ENCODE data around the gene TRIM28.
A peak's percentile ranks its signal among the peaks of the same experiment; 100 is the strongest.

The TRIM28 gene

DNA sequence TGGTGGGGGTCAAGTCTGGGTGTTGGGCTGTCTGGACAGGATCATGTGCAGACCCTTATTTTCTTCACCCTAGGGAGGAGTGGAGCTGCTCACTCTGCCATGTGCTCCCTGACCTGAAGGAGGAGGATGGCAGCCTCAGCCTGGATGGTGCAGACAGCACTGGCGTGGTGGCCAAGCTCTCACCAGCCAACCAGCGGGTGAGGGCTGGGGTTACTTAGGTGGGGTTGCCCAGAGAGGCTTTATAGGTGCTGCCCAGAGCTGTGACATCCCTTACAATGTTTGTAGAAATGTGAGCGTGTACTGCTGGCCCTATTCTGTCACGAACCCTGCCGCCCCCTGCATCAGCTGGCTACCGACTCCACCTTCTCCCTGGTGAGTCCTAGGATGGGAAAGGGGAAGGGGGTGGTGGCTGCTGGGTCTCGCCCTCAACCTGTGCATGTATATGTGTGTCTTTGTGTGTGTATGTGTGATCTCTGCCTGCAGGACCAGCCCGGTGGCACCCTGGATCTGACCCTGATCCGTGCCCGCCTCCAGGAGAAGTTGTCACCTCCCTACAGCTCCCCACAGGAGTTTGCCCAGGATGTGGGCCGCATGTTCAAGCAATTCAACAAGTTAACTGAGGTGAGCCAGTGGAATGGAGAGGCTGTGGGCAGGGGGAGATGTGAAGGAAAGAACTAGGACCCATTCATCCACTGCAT, 5.9 kb downstream of the TRIM28 start:
- no peak for DNase-seq (ENCODE audit: low spot score)

DNA sequence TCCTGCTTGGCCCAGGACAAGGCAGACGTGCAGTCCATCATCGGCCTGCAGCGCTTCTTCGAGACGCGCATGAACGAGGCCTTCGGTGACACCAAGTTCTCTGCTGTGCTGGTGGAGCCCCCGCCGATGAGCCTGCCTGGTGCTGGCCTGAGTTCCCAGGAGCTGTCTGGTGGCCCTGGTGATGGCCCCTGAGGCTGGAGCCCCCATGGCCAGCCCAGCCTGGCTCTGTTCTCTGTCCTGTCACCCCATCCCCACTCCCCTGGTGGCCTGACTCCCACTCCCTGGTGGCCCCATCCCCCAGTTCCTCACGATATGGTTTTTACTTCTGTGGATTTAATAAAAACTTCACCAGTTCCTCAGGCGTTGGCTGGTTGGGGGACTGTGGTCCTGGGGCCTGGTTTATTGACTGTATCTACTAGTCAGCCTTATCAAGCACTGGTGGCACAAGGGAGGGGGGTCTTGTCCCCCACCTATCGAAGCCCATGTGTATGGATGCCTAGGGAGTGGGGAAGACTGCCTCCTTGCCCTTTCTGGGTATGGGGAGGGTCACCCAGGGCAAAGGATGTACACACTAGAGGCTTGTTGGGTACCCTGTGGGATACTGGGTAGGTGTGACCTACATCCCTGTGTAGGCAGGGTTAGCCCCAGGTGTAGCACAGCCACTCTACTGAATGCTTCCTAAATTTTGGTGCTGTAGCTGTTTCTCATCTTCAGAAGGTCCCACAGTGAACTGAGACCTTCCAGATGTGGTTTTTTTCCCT, 6.7 kb downstream of the TRIM28 start:
- no peak for DNase-seq (ENCODE audit: low spot score)

- DNase-seq (ENCODE audit: low spot score): no peak
These were observed 7.2 kb downstream of the TRIM28 start for GRCh38 chr19:58551123-58551497.

- no peak for DNase-seq (ENCODE audit: low spot score)
These were observed 8.0 kb downstream of the TRIM28 start for GRCh38 chr19:58551577-58552471.

DNA sequence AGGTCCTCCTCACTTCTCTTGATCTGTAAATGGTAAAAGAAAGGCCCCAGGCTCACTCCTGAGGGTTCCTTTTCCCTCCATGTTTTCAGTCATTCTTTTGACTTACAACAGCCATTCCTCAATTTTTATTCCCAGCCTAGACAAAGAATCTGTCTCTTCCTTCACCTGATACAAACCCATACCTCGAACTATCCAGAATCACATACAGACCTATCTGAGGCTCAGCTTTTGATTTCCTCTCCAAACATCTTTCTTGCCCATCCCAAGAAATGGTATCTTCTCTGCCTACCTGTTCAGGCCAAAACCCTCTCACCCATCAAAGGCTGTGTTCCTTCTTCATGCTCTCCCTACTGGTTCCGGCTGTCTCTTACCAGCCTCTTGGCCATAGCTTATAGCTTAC, 8.8 kb downstream of the TRIM28 start:
- no peak for DNase-seq (ENCODE audit: low spot score)

- DNase-seq (ENCODE audit: low spot score): no peak
These were observed 10.1 kb downstream of the TRIM28 start for GRCh38 chr19:58553799-58554493.

DNA sequence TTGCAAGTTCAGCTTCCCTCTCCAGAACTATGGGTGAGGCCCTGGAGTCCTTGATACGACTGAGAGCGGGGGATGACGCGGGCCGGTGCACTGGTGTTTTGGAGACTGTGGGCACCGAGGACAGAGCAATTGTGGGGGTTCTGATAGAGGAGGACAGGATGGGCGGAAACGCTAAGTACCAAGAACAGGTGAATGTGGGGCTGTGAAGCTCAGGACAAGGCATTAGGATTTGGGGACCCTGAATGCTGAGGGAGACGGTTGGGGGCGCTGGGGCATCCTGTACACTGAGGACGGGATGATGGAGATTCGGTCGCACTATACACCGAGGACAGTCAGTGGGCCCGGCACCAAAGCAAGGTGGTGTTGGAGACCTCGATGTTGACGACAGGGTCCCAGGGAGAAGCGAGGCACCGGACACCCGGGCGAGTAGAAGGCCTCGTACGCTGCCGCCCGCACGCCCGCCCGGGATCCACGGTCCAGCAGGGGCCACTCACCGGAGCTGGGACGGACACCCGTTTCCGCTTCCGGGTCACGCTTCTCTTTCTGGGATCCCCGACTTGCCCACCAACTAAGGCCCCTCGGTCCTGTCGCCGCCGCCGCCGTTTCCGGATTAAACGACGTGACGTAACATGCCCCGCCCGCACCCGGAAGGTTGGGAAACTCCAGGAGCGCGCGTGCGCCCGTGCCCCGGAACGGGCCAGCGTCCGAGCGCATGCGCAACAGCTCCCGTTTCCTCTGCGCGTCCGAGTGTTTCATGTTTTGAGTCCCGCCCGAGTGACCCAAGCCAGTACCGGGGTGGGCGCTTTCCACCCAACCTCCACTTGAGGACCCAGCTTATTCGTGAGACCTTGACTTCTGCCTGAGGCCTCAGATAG, 10.9 kb downstream of the TRIM28 start, which contains the start of gene CHMP2A:
Gene CHMP2A, minus strand, starts transcription at position 612 of the 875 bp plus-strand sequence. CDS start 893 bp downstream, outside the sequence.
- DNase-seq (ENCODE audit: low spot score): peak; percentile 97

GRCh38 chr19:58555369-58555885, 11.6 kb downstream of the TRIM28 start:
- DNase-seq (ENCODE audit: low spot score): no peak

GRCh38 chr19:58555920-58556621, 12.2 kb downstream of the TRIM28 start:
- DNase-seq (ENCODE audit: low spot score): no peak

DNA sequence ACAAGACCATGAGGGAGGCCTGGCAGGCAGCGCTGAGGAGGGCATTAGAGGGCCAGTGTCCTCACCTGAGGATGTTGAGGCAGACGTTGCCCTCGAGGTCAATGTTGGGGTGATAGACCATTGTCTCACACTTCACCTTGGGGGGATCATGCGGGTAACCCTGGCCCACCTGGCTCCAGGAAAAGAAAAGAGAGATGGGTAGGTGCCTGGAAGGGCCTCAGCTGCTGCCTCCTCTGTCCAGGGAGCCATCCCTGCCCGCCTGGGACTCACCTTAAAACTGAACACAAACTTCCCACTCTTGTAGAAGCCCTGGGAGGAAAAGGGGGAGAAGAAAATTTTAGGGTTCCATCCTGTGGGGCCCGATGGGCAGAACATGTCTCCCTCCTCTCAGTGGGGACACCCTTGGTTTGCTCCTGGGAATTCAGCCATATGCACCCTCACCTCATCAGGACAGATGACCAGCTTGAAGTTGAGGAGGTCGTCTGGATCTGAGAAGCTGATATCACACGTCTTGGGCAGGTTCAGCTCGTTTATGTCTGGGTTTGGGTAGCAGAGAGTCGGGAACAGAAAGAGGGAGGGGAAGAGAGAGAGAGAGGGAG, 12.9 kb downstream of the TRIM28 start:
- DNase-seq (ENCODE audit: low spot score): no peak

DNA sequence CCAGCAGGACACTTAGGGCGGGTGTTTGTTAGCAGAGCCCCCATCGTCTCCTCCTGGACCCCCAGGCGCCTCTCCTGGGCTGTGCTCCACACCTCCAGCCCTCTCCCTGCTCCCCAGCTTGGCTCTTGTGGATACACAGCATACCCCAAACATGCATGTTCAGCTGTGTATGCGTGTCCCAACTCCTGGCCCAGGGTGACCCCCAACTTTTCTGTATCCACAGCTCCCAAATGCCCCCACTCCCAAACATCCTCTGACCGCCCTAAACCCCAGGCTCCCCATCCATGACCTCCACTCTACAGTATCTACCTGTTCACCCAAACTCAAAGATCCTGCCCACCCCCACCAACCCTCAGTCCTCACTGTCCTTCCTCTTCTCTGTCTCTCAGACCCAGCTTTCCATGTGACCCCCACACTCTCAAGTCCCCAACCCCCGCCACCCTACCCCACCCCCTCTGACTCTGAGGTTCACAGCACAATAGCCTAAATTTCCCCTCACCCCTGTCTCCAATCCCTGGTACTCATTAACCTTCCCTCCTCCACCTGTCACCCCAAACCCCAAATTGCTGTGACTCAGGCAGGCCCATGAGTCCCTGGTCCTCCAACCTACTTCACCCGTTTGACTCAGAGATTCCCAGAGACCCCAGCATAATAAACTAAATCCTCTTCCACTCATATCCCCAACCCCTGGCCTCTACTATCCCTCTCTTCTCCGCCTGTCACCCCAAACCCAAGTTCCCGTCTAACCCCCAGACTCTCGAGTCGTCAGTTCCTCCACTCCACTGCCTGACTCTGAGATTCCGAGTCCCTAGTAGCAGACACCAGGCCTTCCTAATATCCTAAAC, 13.6 kb downstream of the TRIM28 start:
- no peak for DNase-seq (ENCODE audit: low spot score)

- peak; percentile 85 for DNase-seq (ENCODE audit: low spot score)
These were observed 14.3 kb downstream of the TRIM28 start, which contains the start of gene UBE2M for GRCh38 chr19:58558066-58558622. Gene UBE2M (minus strand): TSS chr19:58558611. CDS start chr19:58558381, 230 bp downstream.

- DNase-seq (ENCODE audit: low spot score): peak; percentile 99
These were observed 14.9 kb downstream of the TRIM28 start for GRCh38 chr19:58558623-58559274.

- peak; percentile 93 for DNase-seq (ENCODE audit: low spot score)
These were observed 15.6 kb downstream of the TRIM28 start for GRCh38 chr19:58559275-58560006.

DNA sequence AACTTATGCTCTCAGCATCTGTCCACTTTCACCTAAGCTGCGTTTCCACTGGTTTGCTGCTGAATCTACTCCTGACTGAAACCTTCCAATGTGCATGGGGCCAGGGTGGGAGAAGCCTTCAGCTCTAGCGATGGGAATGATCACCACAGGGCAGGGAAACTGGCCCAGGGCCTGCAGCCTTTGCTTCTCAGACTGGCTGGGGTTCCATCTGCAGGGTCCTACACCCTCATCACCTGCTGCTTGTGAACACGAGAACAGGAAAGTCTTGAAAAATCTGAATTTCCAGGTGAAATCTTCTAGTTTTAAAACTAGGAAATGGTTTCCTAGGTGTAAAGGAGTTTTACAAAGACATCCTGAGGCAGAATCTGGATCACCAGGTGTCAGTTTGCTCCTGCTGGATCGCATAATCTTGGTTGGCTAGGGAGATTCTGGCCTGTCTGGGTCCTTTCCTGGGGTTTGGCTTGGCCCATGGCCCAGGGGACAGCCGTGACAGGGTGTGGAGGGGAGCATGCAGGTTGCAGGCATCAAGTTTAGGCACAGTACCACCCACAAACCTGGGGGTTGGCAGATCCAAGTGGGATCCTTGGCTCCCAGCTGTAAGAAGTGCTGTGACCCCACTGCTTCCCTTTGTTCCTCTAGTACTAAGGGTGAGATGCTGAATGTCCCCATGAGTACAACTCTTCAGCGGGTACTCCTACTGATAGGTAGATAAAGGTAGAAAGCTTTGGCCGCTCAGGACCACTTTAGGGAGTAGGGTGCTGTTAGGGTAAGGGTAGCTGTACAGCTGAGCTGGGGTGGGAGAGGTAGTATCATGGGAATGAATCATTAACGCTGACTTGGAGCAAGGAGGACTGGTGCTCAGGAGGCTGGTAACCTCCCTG, 16.4 kb downstream of the TRIM28 start:
- DNase-seq (ENCODE audit: low spot score): no peak

DNA sequence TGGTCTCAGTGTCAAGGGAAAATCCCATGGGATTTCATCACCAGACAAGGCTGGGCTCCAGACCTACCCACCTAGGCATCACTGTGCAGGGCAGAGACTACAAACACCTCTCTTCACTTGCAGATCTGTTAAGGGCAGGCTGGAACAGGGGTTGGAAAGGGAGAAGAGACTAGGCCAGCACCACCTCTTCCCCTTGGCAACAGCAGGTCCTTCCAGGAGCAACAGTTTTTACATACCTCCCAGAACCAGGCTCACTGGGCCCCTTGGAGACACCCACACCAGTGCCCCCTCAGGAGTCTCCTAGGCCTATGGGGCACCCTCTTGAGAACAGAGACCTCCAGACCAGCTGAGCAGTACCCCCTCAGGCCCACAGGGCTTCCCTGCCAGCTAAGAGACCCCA, 17.1 kb downstream of the TRIM28 start:
- DNase-seq (ENCODE audit: low spot score): no peak
